WTC11 (cell line): ENCODE results near the gene SMARCB1.

Experiments
- CREM ChIP-seq: sonication (generic); formaldehyde crosslinking; IDR thresholded peaks from 2 replicates; pipeline ENCODE4 v1.8.1; 2022; ENCODE audit warnings: mild to moderate bottlenecking, missing genetic modification reagents, moderate library complexity
- JUN ChIP-seq: sonication (generic); formaldehyde crosslinking; IDR thresholded peaks from 2 replicates; pipeline ENCODE4 v1.8.0; 2023; ENCODE audit warnings: mild to moderate bottlenecking, missing genetic modification reagents
- KAT7 ChIP-seq: sonication (generic); formaldehyde crosslinking; IDR thresholded peaks from 2 replicates; pipeline ENCODE4 v1.8.1; 2023; ENCODE audit warnings: missing genetic modification reagents, mild to moderate bottlenecking, borderline replicate concordance
- NR2C2 ChIP-seq: sonication (generic); formaldehyde crosslinking; IDR thresholded peaks from 2 replicates; pipeline ENCODE4 v1.8.0; 2022; ENCODE audit warnings: mild to moderate bottlenecking, missing genetic modification reagents
- USF2 ChIP-seq: sonication (generic); formaldehyde crosslinking; IDR thresholded peaks from 2 replicates; pipeline ENCODE4 v1.8.1; 2023; ENCODE audit warnings: mild to moderate bottlenecking, missing genetic modification reagents, moderate library complexity
- ZBTB43 ChIP-seq: sonication (generic); formaldehyde crosslinking; IDR thresholded peaks from 2 replicates; pipeline ENCODE4 v1.8.1; 2023; ENCODE audit warnings: mild to moderate bottlenecking, missing genetic modification reagents
- ZNF423 ChIP-seq: fragments of 250-450 bp; sonication (Bioruptor Pico); IDR thresholded peaks from 2 replicates; pipeline ENCODE4 v2.1.2; 2022; ENCODE audit warnings: mild to moderate bottlenecking, moderate library complexity
- TF ChIP-seq, protein P1 (sequence below): fragments of 200-600 bp; IDR thresholded peaks from 2 replicates; pipeline ENCODE4 v1.8.0; 2022; ENCODE audit warnings: antibody characterized with exemption

DNA sequence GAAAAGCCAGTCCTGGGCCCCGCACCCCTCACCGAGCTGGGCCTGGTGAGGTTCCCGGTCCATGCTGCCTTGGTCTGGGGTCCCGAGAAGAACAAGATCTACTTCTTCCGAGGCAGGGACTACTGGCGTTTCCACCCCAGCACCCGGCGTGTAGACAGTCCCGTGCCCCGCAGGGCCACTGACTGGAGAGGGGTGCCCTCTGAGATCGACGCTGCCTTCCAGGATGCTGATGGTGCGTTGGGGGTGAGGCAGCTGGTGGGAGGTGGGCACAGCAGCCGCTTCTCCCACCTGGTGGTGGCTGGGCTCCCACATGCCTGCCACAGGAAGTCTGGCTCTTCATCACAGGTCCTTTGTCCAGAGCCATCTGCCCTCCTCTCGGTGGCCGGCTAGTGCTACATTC, 4.5 kb upstream of the SMARCB1 start:
- TF ChIP-seq, protein P1, sequence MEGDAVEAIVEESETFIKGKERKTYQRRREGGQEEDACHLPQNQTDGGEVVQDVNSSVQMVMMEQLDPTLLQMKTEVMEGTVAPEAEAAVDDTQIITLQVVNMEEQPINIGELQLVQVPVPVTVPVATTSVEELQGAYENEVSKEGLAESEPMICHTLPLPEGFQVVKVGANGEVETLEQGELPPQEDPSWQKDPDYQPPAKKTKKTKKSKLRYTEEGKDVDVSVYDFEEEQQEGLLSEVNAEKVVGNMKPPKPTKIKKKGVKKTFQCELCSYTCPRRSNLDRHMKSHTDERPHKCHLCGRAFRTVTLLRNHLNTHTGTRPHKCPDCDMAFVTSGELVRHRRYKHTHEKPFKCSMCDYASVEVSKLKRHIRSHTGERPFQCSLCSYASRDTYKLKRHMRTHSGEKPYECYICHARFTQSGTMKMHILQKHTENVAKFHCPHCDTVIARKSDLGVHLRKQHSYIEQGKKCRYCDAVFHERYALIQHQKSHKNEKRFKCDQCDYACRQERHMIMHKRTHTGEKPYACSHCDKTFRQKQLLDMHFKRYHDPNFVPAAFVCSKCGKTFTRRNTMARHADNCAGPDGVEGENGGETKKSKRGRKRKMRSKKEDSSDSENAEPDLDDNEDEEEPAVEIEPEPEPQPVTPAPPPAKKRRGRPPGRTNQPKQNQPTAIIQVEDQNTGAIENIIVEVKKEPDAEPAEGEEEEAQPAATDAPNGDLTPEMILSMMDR, result no peak
- TF ChIP-seq ZBTB43 (CRISPR knock-in tag), result no peak
- no peak for TF ChIP-seq USF2 (CRISPR knock-in tag)
- no peak for TF ChIP-seq ZNF423 (CRISPR knock-in tag)
- no peak for TF ChIP-seq CREM (CRISPR knock-in tag)
- TF ChIP-seq JUN (CRISPR knock-in tag), result no peak
- no peak for TF ChIP-seq KAT7
- no peak for TF ChIP-seq NR2C2 (CRISPR knock-in tag)
